HepG2 (cell line): Measurements from ENCODE around the gene HINT1. TPM values are rescaled to one million over a fixed set of nuclear protein-coding genes. Genes with fewer than 3 reads are reported as not detected.

ENCODE experiments used
- ATAC-seq: fragments of 200-7000 bp; cut with Tn5 transposase; 3 replicates; pipeline ENCODE4 v1.9.1; 2020; ENCODE audit warnings: mild to moderate bottlenecking, moderate library complexity
- BruUV-seq: library from RNA; stranded (reverse); fragments of 400-500 nt; replicated peaks from 2 replicates; lab custom pipeline; 2021; lab: Mats Ljungman, UMichigan
- CTCF ChIA-PET: fragments of 300-600 bp; formaldehyde crosslinking; extraction: SDS; loops from one replicate; lab custom pipeline; 2021; ENCODE audit warnings: low total read pairs, inconsistent platforms, low intra/inter-chr PET ratio; lab: Yijun Ruan, JAX
- POLR2A ChIA-PET: fragments of 350-600 bp; sonication (Branson Sonifier 250); formaldehyde crosslinking; loops from one replicate; lab custom pipeline; 2020; ENCODE audit warnings: antibody characterized with exemption, inconsistent platforms; lab: Yijun Ruan, JAX
- DNase-seq: peaks from one replicate; pipeline ENCODE4 v3.0.0-alpha.2; 2015; ENCODE audit warnings: low spot score
- FAIRE-seq: peaks from 3 replicates; lab custom pipeline; 2011; peaks lifted over from hg19 to GRCh38; lab: Jason Lieb, UNC
- H2AFZ ChIP-seq: one replicate; pipeline ENCODE4 v1.6.1; 2011; ENCODE audit warnings: low read length, inconsistent platforms
- H3K27ac ChIP-seq: fragments of 300-600 bp; 3 replicates; pipeline ENCODE4 v1.8.0; 2011; ENCODE audit warnings: mixed run types, mild to moderate bottlenecking, mixed read lengths, low read length, inconsistent platforms; ENCODE audit not compliant: insufficient read depth; ENCODE audit errors: extremely low read length
- H3K27me3 ChIP-seq, 2 experiments: fragments of 200-600 bp in 1 of 2; 2 replicates in 1 of 2; 3 replicates in 1 of 2; pipeline versions ENCODE4 v1.6.0 to v1.8.0; 2011; ENCODE audit warnings: low read length in 2 of 2, mild to moderate bottlenecking in 2 of 2, moderate library complexity in 2 of 2, inconsistent platforms in 1 of 2; ENCODE audit not compliant: insufficient read depth in 2 of 2, control insufficient read depth in 1 of 2
- H3K36me3 ChIP-seq, 2 experiments: fragments of 200-600 bp in 1 of 2; replicated peaks in 1 of 2; 2 replicates in 1 of 2; 3 replicates in 1 of 2; pipeline versions ENCODE4 v1.5.1 to v1.8.0; 2011; ENCODE audit warnings: low read length in 2 of 2, inconsistent platforms in 1 of 2; ENCODE audit not compliant: insufficient read depth in 2 of 2, control insufficient read depth in 1 of 2
- H3K4me1 ChIP-seq: 2 replicates; pipeline ENCODE4 v1.5.1; 2012; ENCODE audit warnings: low read length, inconsistent platforms; ENCODE audit not compliant: insufficient read depth
- H3K4me2 ChIP-seq: 2 replicates; pipeline ENCODE4 v1.6.0; 2011; ENCODE audit warnings: low read depth, low read length, inconsistent platforms
- H3K4me3 ChIP-seq, 3 experiments: fragments of 200-600 bp in 1 of 3; sonication (generic), shearing (Covaris generic) in 1 of 3; replicated peaks in 1 of 3; 2 replicates each; pipeline ENCODE4 v1.5.1; 2011 to 2016; ENCODE audit warnings: low read length in 3 of 3, inconsistent platforms in 2 of 3, low read depth in 2 of 3, mild to moderate bottlenecking in 2 of 3, control low read depth in 1 of 3, mixed read lengths in 1 of 3; ENCODE audit not compliant: insufficient read depth in 1 of 3
- H3K79me2 ChIP-seq: one replicate; pipeline ENCODE4 v1.6.1; 2011; ENCODE audit warnings: low read length, inconsistent platforms; ENCODE audit not compliant: insufficient read depth
- H3K9ac ChIP-seq: 2 replicates; pipeline ENCODE4 v1.6.0; 2011; ENCODE audit warnings: mild to moderate bottlenecking, low read depth, low read length, inconsistent platforms; ENCODE audit not compliant: insufficient read depth
- H3K9me3 ChIP-seq: 2 replicates; pipeline ENCODE4 v1.5.1; 2012; ENCODE audit warnings: mild to moderate bottlenecking, low read length
- H4K20me1 ChIP-seq: 2 replicates; pipeline ENCODE4 v1.6.0; 2011; ENCODE audit warnings: inconsistent platforms, mild to moderate bottlenecking, low read length, moderate library complexity; ENCODE audit not compliant: insufficient read depth
- BORCS8-MEF2B ChIP-seq: sonication (generic); formaldehyde crosslinking; IDR thresholded peaks from 2 replicates; pipeline ENCODE4 v1.8.0; 2022; ENCODE audit warnings: mild to moderate bottlenecking, missing genetic modification reagents
- CENPBD1 ChIP-seq: sonication (generic); formaldehyde crosslinking; IDR thresholded peaks from 2 replicates; pipeline ENCODE4 v1.8.0; 2022; ENCODE audit warnings: missing genetic modification reagents, low read depth, mild to moderate bottlenecking, borderline replicate concordance
- ONECUT2 ChIP-seq: sonication (generic); formaldehyde crosslinking; IDR thresholded peaks from 2 replicates; pipeline ENCODE4 v1.4.0; 2020; ENCODE audit warnings: missing genetic modification reagents
- ZBTB10 ChIP-seq: sonication (generic); formaldehyde crosslinking; IDR thresholded peaks from 2 replicates; pipeline ENCODE4 v1.4.0; 2020; ENCODE audit warnings: missing genetic modification reagents, borderline replicate concordance
- ZFP36L2 ChIP-seq: sonication (generic); formaldehyde crosslinking; IDR thresholded peaks from 2 replicates; pipeline ENCODE4 v1.4.0; 2020; ENCODE audit warnings: missing genetic modification reagents
- in situ Hi-C: cut with HindIII; loops from 2 replicates; pipeline ENCODE4 v1.10.0; 2017; ENCODE audit warnings: low pct_unique_long_range_greater_than_20kb; ENCODE audit not compliant: extremely low pct_ligation_motif_present
- intact Hi-C: fragments of 100-400 bp; cut with micrococcal nuclease; formaldehyde crosslinking; loops from one replicate; pipeline ENCODE4 v1.10.0; 2022; ENCODE audit not compliant: unreplicated experiment
- polyA plus RNA-seq, 8 experiments: library from polyadenylated mRNA; depleted of rRNA in 3 of 8; stranded (reverse) in 7 of 8; unstranded in 1 of 8; fragments of >200 nt; fragmentation: Illumina TruSeq in 4 of 8; extraction: Trizol in 4 of 8; gene quantifications; 2 replicates each; pipeline versions ENCODE4 v1.2.1 to v1.2.3, GENCODE V29; 2011 to 2016; ENCODE audit warnings: low read depth in 4 of 8, missing spikeins in 1 of 8, mixed read lengths in 1 of 8; ENCODE audit not compliant: insufficient read depth in 1 of 8
- total RNA-seq, 5 experiments: library from RNA; depleted of rRNA; stranded (reverse); fragments of >200 nt; fragmentation: Illumina TruSeq; extraction: Trizol; gene quantifications; 2 replicates each; pipeline ENCODE4 v1.2.3, GENCODE V29; 2016; ENCODE audit warnings: low read depth in 1 of 5
- TF ChIP-seq, protein P1 (sequence below): sonication (generic); formaldehyde crosslinking; IDR thresholded peaks from 2 replicates; pipeline ENCODE4 v1.4.0; 2020; ENCODE audit warnings: missing genetic modification reagents, borderline replicate concordance
- TF ChIP-seq, protein P2 (sequence below): sonication (generic); formaldehyde crosslinking; conservative IDR thresholded peaks from 2 replicates; pipeline ENCODE4 v1.5.0; 2020; ENCODE audit warnings: missing genetic modification reagents

The HINT1 gene
- total and polyA plus RNA-seq, 2 of the 13 experiments (the other 11 are each of a cell fraction or from before 2014, with no cell fraction given): 428 to 997 TPM

GRCh38 chr5:131180407-131180806 is 15.4 kb upstream of the HINT1 start:
- no peak for TF ChIP-seq ONECUT2 (CRISPR knock-in tag)
- no peak for TF ChIP-seq ZBTB10 (CRISPR knock-in tag)
- TF ChIP-seq, protein P1, sequence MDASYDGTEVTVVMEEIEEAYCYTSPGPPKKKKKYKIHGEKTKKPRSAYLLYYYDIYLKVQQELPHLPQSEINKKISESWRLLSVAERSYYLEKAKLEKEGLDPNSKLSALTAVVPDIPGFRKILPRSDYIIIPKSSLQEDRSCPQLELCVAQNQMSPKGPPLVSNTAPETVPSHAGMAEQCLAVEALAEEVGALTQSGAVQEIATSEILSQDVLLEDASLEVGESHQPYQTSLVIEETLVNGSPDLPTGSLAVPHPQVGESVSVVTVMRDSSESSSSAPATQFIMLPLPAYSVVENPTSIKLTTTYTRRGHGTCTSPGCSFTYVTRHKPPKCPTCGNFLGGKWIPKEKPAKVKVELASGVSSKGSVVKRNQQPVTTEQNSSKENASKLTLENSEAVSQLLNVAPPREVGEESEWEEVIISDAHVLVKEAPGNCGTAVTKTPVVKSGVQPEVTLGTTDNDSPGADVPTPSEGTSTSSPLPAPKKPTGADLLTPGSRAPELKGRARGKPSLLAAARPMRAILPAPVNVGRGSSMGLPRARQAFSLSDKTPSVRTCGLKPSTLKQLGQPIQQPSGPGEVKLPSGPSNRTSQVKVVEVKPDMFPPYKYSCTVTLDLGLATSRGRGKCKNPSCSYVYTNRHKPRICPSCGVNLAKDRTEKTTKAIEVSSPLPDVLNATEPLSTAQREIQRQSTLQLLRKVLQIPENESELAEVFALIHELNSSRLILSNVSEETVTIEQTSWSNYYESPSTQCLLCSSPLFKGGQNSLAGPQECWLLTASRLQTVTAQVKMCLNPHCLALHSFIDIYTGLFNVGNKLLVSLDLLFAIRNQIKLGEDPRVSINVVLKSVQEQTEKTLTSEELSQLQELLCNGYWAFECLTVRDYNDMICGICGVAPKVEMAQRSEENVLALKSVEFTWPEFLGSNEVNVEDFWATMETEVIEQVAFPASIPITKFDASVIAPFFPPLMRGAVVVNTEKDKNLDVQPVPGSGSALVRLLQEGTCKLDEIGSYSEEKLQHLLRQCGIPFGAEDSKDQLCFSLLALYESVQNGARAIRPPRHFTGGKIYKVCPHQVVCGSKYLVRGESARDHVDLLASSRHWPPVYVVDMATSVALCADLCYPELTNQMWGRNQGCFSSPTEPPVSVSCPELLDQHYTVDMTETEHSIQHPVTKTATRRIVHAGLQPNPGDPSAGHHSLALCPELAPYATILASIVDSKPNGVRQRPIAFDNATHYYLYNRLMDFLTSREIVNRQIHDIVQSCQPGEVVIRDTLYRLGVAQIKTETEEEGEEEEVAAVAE: no peak
- TF ChIP-seq, protein P2, sequence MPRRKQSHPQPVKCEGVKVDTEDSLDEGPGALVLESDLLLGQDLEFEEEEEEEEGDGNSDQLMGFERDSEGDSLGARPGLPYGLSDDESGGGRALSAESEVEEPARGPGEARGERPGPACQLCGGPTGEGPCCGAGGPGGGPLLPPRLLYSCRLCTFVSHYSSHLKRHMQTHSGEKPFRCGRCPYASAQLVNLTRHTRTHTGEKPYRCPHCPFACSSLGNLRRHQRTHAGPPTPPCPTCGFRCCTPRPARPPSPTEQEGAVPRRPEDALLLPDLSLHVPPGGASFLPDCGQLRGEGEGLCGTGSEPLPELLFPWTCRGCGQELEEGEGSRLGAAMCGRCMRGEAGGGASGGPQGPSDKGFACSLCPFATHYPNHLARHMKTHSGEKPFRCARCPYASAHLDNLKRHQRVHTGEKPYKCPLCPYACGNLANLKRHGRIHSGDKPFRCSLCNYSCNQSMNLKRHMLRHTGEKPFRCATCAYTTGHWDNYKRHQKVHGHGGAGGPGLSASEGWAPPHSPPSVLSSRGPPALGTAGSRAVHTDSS (CRISPR knock-in tag): no peak
- no peak for TF ChIP-seq CENPBD1 (CRISPR knock-in tag)
- no peak for TF ChIP-seq BORCS8-MEF2B (CRISPR knock-in tag)
- no peak for TF ChIP-seq ZFP36L2 (CRISPR knock-in tag)
- H2AFZ ChIP-seq: no peak overlapping the region
- H3K79me2 ChIP-seq: no peaks in the 10 kb centered on the region
- FAIRE-seq (no peak), DNase-seq (no peak), ATAC-seq (no peak)
- no peaks in the 10 kb centered on the region for H4K20me1 ChIP-seq
- H3K9ac ChIP-seq: no peak overlapping the region
- no peak overlapping the region for H3K27ac ChIP-seq
- H3K27me3 ChIP-seq: no peaks in the 10 kb centered on the region
- H3K4me1 ChIP-seq: peaks cover 4% of the 10 kb centered on the region; the same call in 1 of the 2 replicates
- H3K36me3 ChIP-seq: no peaks in the 10 kb centered on the region
- ChIA-PET POLR2A (no interaction called here), CTCF (no interaction called here)
- BruUV-seq: no TSS peak
- no peaks in the 10 kb centered on the region for H3K9me3 ChIP-seq
- H3K4me2 ChIP-seq: no peak overlapping the region
- intact Hi-C loops (no loop called here), in situ Hi-C loops (no loop called here)
- no peak overlapping the region for H3K4me3 ChIP-seq
